WTC11 (cell line): ENCODE results near the gene GPR183.

ENCODE experiments used
- CBFB ChIP-seq: sonication (generic); formaldehyde crosslinking; IDR thresholded peaks from 2 replicates; pipeline ENCODE4 v1.8.1; 2022; ENCODE audit warnings: mild to moderate bottlenecking, low read depth, missing genetic modification reagents
- ESRRA ChIP-seq: sonication (generic); formaldehyde crosslinking; IDR thresholded peaks from 2 replicates; pipeline ENCODE4 v1.8.1; 2022; ENCODE audit warnings: mild to moderate bottlenecking, missing genetic modification reagents, borderline replicate concordance
- KAT7 ChIP-seq: sonication (generic); formaldehyde crosslinking; IDR thresholded peaks from 2 replicates; pipeline ENCODE4 v1.8.1; 2023; ENCODE audit warnings: missing genetic modification reagents, mild to moderate bottlenecking, borderline replicate concordance
- MYBL2 ChIP-seq: sonication (generic); formaldehyde crosslinking; IDR thresholded peaks from 2 replicates; pipeline ENCODE4 v1.8.1; 2023; ENCODE audit warnings: mild to moderate bottlenecking, moderate library complexity, missing genetic modification reagents
- NR3C1 ChIP-seq: sonication (generic); formaldehyde crosslinking; conservative IDR thresholded peaks from 2 replicates; pipeline ENCODE4 v1.8.1; 2023; ENCODE audit warnings: low read depth, mild to moderate bottlenecking, missing genetic modification reagents
- SMAD4 ChIP-seq: sonication (generic); formaldehyde crosslinking; IDR thresholded peaks from 2 replicates; pipeline ENCODE4 v1.8.0; 2022; ENCODE audit warnings: mild to moderate bottlenecking, missing genetic modification reagents
- ZNF232 ChIP-seq: sonication (generic); formaldehyde crosslinking; IDR thresholded peaks from 2 replicates; pipeline ENCODE4 v1.8.0; 2022; ENCODE audit warnings: mild to moderate bottlenecking, missing genetic modification reagents
- TF ChIP-seq, protein P1 (sequence below): fragments of 200-600 bp; IDR thresholded peaks from 2 replicates; pipeline ENCODE4 v1.8.0; 2022; ENCODE audit warnings: antibody characterized with exemption
- TF ChIP-seq, protein P2 (sequence below): sonication (generic); formaldehyde crosslinking; IDR thresholded peaks from 2 replicates; pipeline ENCODE4 v1.8.0; 2023; ENCODE audit warnings: mild to moderate bottlenecking, missing genetic modification reagents
- TF ChIP-seq, protein P3 (sequence below): sonication (generic); formaldehyde crosslinking; IDR thresholded peaks from 2 replicates; pipeline ENCODE4 v1.8.0; 2022; ENCODE audit warnings: mild to moderate bottlenecking, missing genetic modification reagents
- TF ChIP-seq, protein P4 (sequence below): sonication (generic); formaldehyde crosslinking; conservative IDR thresholded peaks from 2 replicates; pipeline ENCODE4 v1.8.1; 2022; ENCODE audit warnings: mild to moderate bottlenecking, missing genetic modification reagents
- TF ChIP-seq, protein P5 (sequence below): sonication (generic); formaldehyde crosslinking; IDR thresholded peaks from 2 replicates; pipeline ENCODE4 v1.8.1; 2023; ENCODE audit warnings: mild to moderate bottlenecking, missing genetic modification reagents, moderate library complexity

DNA sequence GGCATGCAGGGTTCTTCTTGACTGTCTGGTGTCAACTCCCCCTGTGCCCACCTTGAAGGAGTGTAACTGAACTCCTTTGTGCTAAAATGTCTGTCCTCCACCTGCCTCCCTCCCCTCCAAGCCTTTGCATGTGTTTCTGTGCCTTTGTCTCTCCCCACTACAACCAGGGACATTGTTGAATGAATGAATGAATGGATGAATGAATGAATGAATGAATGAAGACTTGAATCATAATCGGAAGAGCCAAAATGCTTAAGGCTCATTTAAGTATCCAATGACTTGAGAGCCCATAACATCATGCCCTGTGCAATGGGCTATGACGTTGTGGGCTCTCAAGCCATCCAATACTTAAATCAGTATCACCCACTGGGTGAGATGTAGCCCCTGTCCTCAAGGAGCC, 9.0 kb upstream of the GPR183 start:
- TF ChIP-seq, protein P1, sequence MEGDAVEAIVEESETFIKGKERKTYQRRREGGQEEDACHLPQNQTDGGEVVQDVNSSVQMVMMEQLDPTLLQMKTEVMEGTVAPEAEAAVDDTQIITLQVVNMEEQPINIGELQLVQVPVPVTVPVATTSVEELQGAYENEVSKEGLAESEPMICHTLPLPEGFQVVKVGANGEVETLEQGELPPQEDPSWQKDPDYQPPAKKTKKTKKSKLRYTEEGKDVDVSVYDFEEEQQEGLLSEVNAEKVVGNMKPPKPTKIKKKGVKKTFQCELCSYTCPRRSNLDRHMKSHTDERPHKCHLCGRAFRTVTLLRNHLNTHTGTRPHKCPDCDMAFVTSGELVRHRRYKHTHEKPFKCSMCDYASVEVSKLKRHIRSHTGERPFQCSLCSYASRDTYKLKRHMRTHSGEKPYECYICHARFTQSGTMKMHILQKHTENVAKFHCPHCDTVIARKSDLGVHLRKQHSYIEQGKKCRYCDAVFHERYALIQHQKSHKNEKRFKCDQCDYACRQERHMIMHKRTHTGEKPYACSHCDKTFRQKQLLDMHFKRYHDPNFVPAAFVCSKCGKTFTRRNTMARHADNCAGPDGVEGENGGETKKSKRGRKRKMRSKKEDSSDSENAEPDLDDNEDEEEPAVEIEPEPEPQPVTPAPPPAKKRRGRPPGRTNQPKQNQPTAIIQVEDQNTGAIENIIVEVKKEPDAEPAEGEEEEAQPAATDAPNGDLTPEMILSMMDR = no peak
- TF ChIP-seq SMAD4 (CRISPR knock-in tag) = no peak
- TF ChIP-seq ESRRA (CRISPR knock-in tag) = no peak
- no peak for TF ChIP-seq CBFB
- TF ChIP-seq ZNF232 (CRISPR knock-in tag) = no peak
- TF ChIP-seq KAT7 (CRISPR knock-in tag) = no peak
- no peak for TF ChIP-seq NR3C1 (CRISPR knock-in tag)
- TF ChIP-seq, protein P2, sequence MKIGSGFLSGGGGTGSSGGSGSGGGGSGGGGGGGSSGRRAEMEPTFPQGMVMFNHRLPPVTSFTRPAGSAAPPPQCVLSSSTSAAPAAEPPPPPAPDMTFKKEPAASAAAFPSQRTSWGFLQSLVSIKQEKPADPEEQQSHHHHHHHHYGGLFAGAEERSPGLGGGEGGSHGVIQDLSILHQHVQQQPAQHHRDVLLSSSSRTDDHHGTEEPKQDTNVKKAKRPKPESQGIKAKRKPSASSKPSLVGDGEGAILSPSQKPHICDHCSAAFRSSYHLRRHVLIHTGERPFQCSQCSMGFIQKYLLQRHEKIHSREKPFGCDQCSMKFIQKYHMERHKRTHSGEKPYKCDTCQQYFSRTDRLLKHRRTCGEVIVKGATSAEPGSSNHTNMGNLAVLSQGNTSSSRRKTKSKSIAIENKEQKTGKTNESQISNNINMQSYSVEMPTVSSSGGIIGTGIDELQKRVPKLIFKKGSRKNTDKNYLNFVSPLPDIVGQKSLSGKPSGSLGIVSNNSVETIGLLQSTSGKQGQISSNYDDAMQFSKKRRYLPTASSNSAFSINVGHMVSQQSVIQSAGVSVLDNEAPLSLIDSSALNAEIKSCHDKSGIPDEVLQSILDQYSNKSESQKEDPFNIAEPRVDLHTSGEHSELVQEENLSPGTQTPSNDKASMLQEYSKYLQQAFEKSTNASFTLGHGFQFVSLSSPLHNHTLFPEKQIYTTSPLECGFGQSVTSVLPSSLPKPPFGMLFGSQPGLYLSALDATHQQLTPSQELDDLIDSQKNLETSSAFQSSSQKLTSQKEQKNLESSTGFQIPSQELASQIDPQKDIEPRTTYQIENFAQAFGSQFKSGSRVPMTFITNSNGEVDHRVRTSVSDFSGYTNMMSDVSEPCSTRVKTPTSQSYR = no peak
- TF ChIP-seq, protein P3, sequence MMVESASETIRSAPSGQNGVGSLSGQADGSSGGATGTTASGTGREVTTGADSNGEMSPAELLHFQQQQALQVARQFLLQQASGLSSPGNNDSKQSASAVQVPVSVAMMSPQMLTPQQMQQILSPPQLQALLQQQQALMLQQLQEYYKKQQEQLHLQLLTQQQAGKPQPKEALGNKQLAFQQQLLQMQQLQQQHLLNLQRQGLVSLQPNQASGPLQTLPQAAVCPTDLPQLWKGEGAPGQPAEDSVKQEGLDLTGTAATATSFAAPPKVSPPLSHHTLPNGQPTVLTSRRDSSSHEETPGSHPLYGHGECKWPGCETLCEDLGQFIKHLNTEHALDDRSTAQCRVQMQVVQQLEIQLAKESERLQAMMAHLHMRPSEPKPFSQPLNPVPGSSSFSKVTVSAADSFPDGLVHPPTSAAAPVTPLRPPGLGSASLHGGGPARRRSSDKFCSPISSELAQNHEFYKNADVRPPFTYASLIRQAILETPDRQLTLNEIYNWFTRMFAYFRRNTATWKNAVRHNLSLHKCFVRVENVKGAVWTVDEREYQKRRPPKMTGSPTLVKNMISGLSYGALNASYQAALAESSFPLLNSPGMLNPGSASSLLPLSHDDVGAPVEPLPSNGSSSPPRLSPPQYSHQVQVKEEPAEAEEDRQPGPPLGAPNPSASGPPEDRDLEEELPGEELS (CRISPR knock-in tag) = no peak
- TF ChIP-seq, protein P4, sequence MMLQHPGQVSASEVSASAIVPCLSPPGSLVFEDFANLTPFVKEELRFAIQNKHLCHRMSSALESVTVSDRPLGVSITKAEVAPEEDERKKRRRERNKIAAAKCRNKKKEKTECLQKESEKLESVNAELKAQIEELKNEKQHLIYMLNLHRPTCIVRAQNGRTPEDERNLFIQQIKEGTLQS (CRISPR knock-in tag) = no peak
- TF ChIP-seq, protein P5, sequence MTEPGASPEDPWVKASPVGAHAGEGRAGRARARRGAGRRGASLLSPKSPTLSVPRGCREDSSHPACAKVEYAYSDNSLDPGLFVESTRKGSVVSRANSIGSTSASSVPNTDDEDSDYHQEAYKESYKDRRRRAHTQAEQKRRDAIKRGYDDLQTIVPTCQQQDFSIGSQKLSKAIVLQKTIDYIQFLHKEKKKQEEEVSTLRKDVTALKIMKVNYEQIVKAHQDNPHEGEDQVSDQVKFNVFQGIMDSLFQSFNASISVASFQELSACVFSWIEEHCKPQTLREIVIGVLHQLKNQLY (CRISPR knock-in tag) = no peak
- TF ChIP-seq MYBL2 (CRISPR knock-in tag) = no peak
